ENCODE data around the gene SORCS2. TPM values are rescaled to one million over a fixed set of nuclear protein-coding genes. Genes with fewer than 3 reads are reported as not detected.

SORCS2 gene
- total and polyA plus RNA-seq, 9 donors: 7.4 to 24.9 (median 13.0) TPM

DNA sequence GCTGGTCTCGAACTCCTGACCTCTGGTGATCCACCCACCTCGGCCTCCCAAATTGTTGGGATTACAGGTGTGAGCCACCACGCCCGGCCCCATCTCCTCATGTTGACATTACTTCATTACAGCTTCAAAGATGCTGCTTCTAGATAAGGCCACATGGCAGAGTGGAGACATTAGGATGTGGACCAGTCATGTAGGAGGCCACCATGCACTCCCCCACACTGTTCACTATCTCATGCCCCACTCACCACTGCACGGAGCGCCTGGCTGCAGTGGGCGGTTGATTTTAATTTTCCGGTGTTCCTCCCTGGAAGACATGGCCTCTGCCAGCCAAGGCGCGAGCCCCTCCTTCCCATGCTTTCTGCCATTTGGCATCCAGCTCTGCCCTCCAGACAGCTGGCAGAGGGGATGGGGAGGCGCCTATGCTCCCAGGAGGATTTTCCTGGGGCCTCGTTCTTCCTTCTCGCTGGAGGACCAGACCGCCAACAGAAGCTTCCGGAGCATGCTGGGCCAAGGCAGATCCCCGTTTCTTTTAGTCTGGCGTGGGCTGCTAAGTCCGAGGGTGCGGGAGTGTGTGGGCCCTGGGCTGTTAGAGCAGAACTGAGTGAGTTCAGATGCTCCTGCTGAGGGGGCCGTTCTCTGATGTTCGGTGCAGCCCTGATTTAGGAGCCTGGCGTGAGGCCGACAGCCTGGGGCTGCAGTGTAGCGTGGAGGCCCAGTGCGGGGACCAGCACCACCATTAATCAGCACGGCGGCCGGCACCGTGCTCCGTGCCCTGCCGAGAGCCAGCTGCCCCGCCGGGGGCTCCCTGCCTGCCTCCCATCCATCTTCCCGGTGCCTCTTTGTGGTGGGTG, 93.1 kb downstream of the SORCS2 start:
- Histone ChIP-seq H3K9me3 (replicated peaks; ENCODE audit: control insufficient read depth, low read depth, low read length) (no peaks in the 10 kb centered on the region), H3K4me3 (ENCODE audit: low read length) (no peak overlapping the region), H3K27ac (ENCODE audit: low read length) (no peak overlapping the region), H3K36me3 (ENCODE audit: control insufficient read depth, insufficient read depth, low read length) (no peaks in the 10 kb centered on the region), H3K27me3 (ENCODE audit: control insufficient read depth, insufficient read depth, low read length) (peaks cover 22% of the 10 kb centered on the region), H3K4me1 (ENCODE audit: control insufficient read depth, insufficient read depth, low read length) (peaks cover 34% of the 10 kb centered on the region)
- WGBS (ENCODE audit: insufficient coverage): 31% methylated on average over 23 of the region's 34 CpGs
- DNase-seq: peak; percentile 62

DNA sequence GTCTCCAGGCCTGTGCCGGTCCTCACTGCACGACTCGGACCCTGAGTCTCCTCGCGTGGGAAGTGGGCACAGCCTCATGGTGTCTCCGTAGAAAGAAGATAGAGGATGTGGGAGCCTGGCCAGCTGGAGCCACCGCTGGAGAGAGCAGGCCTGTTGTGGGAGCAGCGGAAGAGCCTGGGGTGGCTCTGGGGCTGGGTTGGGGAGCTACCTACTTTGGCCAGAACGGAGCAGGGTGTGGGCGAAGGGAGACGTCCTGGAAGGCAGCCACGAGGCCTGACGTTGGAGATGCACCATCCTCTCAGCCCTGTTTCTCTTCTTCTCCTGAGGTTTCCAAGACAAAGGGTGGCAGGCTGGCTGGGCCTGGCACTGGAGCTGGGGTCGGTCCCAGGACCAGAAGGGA, 93.8 kb downstream of the SORCS2 start:
- no peak overlapping the region for H3K27ac ChIP-seq (ENCODE audit: low read length)
- H3K9me3 ChIP-seq (replicated peaks; ENCODE audit: control insufficient read depth, low read depth, low read length): no peaks in the 10 kb centered on the region
- 37% methylated on average over 14 of the region's 14 CpGs for WGBS (ENCODE audit: insufficient coverage)
- H3K27me3 ChIP-seq (ENCODE audit: control insufficient read depth, insufficient read depth, low read length): peaks cover 20% of the 10 kb centered on the region
- DNase-seq: no peak
- peaks cover 36% of the 10 kb centered on the region for H3K4me1 ChIP-seq (ENCODE audit: control insufficient read depth, insufficient read depth, low read length)
- no peaks in the 10 kb centered on the region for H3K36me3 ChIP-seq (ENCODE audit: control insufficient read depth, insufficient read depth, low read length)
- no peak overlapping the region for H3K4me3 ChIP-seq (ENCODE audit: low read length)

DNA sequence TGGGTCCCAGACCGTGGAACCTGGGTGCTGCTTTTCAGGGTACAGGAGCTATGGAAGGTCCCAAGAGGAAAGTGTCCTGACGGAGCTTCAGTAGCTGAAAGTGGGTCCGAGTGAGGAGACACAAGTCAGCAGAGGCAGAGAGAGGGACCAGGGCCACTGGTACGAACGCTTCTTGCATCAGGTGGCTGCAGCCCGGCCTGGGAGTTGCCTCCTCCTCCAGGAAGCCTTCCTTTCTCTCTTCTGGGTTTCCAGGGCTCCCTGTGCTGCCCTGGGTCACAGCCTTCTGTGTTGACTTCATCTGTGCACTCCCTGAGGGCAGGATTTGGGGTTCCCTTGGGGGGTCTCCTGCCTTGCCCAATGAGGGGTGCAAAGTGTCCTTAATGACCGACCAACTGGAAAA, 94.5 kb downstream of the SORCS2 start:
- Histone ChIP-seq H3K36me3 (ENCODE audit: control insufficient read depth, insufficient read depth, low read length) (no peaks in the 10 kb centered on the region), H3K4me3 (ENCODE audit: low read length) (no peak overlapping the region), H3K27me3 (ENCODE audit: control insufficient read depth, insufficient read depth, low read length) (peaks cover 16% of the 10 kb centered on the region), H3K9me3 (replicated peaks; ENCODE audit: control insufficient read depth, low read depth, low read length) (no peaks in the 10 kb centered on the region), H3K4me1 (ENCODE audit: control insufficient read depth, insufficient read depth, low read length) (peaks cover 37% of the 10 kb centered on the region), H3K27ac (ENCODE audit: low read length) (no peak overlapping the region)
- DNase-seq: no peak
- WGBS (ENCODE audit: insufficient coverage): 88% methylated on average over 4 of the region's 7 CpGs

GRCh38 chr4:7287274-7287917, 95.1 kb downstream of the SORCS2 start:
- H3K9me3 ChIP-seq (replicated peaks; ENCODE audit: control insufficient read depth, low read depth, low read length): no peaks in the 10 kb centered on the region
- H3K27ac ChIP-seq (ENCODE audit: low read length): no peak overlapping the region
- DNase-seq: no peak
- no peak overlapping the region for H3K4me3 ChIP-seq (ENCODE audit: low read length)
- H3K4me1 ChIP-seq (ENCODE audit: control insufficient read depth, insufficient read depth, low read length): peaks cover 37% of the 10 kb centered on the region
- WGBS (ENCODE audit: insufficient coverage): 57% methylated on average over 18 of the region's 20 CpGs
- no peaks in the 10 kb centered on the region for H3K36me3 ChIP-seq (ENCODE audit: control insufficient read depth, insufficient read depth, low read length)
- H3K27me3 ChIP-seq (ENCODE audit: control insufficient read depth, insufficient read depth, low read length): peaks cover 17% of the 10 kb centered on the region

DNA sequence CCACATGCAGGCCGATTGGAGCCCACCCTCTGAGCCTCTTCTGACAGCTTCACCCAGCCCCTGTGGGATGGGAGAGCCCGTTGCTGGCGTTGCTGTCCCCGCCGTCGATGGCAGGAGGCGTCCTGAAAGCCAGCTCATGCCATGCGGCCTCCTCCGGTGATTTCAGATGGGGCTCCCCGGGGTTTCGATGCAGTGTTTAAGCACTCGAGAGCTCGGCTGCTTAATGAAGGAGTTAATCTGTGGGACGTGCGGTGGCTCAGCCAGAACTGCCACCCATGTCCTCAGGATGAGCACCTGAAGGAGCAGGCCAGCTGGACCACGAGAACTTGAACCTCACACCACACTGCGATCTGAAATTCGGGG, 95.6 kb downstream of the SORCS2 start:
- no peak overlapping the region for H3K4me3 ChIP-seq (ENCODE audit: low read length)
- peaks cover 37% of the 10 kb centered on the region for H3K4me1 ChIP-seq (ENCODE audit: control insufficient read depth, insufficient read depth, low read length)
- 50% methylated on average over 14 of the region's 18 CpGs for WGBS (ENCODE audit: insufficient coverage)
- H3K27me3 ChIP-seq (ENCODE audit: control insufficient read depth, insufficient read depth, low read length): peaks cover 19% of the 10 kb centered on the region
- H3K27ac ChIP-seq (ENCODE audit: low read length): no peak overlapping the region
- DNase-seq: no peak
- no peaks in the 10 kb centered on the region for H3K9me3 ChIP-seq (replicated peaks; ENCODE audit: control insufficient read depth, low read depth, low read length)
- no peaks in the 10 kb centered on the region for H3K36me3 ChIP-seq (ENCODE audit: control insufficient read depth, insufficient read depth, low read length)

DNA sequence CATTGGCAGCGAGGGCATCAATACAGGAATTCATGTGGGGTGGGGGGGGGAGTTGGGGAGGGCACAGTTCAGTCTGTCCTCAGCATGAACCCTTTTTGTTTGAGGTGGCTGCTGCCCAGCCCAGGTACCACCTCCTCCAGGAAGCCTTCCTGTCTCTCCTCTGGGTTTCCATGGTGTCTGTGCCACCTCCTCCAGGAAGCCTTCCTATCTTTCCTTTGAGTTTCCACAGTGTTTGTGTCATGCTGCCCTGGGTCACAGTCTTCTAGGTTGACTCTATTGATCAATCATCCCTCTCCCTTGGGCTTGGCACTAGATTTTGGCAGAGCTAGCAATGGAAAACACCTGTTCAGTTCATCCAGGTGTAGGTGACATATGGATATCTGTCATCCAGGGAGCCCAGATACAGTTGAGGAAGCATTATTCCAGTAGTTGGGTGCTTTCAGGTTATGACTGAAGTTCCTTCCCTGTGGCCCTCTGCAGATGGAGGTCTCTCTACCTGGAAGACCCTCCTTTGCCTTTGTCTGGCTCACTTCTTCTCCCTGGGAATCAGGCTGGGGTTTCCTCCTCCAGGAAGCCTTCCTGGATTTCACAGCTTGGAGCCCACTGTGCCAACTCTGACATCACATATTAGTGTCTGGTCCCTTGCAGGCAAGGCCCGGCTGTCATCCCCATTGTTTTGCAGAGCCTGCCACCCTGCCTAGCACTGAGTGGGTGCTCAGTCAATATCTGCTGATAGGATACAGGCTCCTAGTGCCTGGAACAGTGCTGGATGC, 96.6 kb downstream of the SORCS2 start:
- Histone ChIP-seq H3K27me3 (ENCODE audit: control insufficient read depth, insufficient read depth, low read length) (peaks cover 19% of the 10 kb centered on the region), H3K27ac (ENCODE audit: low read length) (no peak overlapping the region), H3K9me3 (replicated peaks; ENCODE audit: control insufficient read depth, low read depth, low read length) (no peaks in the 10 kb centered on the region), H3K36me3 (ENCODE audit: control insufficient read depth, insufficient read depth, low read length) (no peaks in the 10 kb centered on the region), H3K4me1 (ENCODE audit: control insufficient read depth, insufficient read depth, low read length) (peaks cover 37% of the 10 kb centered on the region), H3K4me3 (ENCODE audit: low read length) (no peak overlapping the region)
- DNase-seq: no peak
- 60% methylated on average over 1 of the region's 2 CpGs for WGBS (ENCODE audit: insufficient coverage)

DNA sequence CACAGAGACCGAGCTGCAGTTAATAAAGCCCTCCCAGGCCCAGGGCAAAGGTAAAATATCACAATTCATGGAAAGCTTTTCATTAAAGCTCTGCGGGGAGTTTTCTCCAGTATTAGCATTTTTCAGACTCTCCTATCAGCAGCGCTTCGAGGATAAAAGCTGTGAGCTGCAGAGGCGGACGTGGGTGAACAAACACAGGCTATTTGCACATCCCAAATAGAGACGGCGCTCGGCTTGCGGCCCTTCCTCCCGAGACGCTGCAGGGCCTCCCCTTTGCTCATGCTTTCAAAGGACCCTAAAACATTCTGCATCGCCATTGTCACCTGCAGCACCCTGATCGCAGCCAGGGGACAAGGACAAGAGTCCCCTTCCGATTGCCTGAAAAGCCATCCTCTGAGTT, 97.3 kb downstream of the SORCS2 start:
- no peaks in the 10 kb centered on the region for H3K9me3 ChIP-seq (replicated peaks; ENCODE audit: control insufficient read depth, low read depth, low read length)
- no peaks in the 10 kb centered on the region for H3K36me3 ChIP-seq (ENCODE audit: control insufficient read depth, insufficient read depth, low read length)
- H3K27ac ChIP-seq (ENCODE audit: low read length): no peak overlapping the region
- peaks cover 37% of the 10 kb centered on the region for H3K4me1 ChIP-seq (ENCODE audit: control insufficient read depth, insufficient read depth, low read length)
- WGBS (ENCODE audit: insufficient coverage): 85% methylated on average over 15 of the region's 15 CpGs
- H3K4me3 ChIP-seq (ENCODE audit: low read length): no peak overlapping the region
- DNase-seq: no peak
- H3K27me3 ChIP-seq (ENCODE audit: control insufficient read depth, insufficient read depth, low read length): peaks cover 17% of the 10 kb centered on the region

DNA sequence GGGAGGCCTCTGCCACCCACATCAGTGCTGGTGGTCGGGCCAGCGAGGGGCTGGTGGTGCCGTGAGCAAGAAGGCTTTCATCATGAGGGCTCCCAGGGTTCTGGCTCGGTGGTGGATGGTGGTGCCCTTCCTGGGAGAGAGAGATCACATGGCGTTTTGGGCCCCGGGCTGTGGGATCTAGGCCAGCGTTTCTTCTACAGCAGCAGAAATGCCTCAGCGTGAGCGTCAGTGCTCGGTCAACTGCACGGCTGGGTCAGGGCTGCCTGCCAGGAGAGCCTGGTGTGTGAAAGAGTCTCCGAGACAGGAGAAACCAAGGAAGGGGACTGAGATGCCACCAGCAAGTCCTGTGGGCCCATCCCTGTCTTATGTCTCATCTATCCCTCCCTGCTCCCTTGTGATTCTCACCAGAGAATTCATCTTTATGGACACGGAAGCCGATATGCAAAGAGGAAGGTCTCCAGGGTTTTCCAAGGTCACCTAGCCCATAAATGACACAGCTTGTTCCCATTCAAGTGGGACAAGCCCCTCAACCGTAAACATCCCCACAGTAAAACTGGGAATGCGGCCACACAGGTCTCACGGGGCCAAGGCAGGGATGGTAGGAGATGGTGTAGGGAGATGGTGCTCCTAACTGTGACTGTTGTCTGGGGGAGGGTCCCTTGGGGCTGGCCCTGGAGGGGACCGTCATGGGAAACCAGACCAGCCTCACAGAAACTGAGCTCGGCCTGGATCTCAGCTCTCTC, 99.2 kb downstream of the SORCS2 start:
- no peak overlapping the region for H3K4me3 ChIP-seq (ENCODE audit: low read length)
- H3K27me3 ChIP-seq (ENCODE audit: control insufficient read depth, insufficient read depth, low read length): peaks cover 13% of the 10 kb centered on the region
- peaks cover 31% of the 10 kb centered on the region for H3K4me1 ChIP-seq (ENCODE audit: control insufficient read depth, insufficient read depth, low read length)
- H3K27ac ChIP-seq (ENCODE audit: low read length): no peak overlapping the region
- no peaks in the 10 kb centered on the region for H3K36me3 ChIP-seq (ENCODE audit: control insufficient read depth, insufficient read depth, low read length)
- H3K9me3 ChIP-seq (replicated peaks; ENCODE audit: control insufficient read depth, low read depth, low read length): no peaks in the 10 kb centered on the region
- 64% methylated on average over 17 of the region's 19 CpGs for WGBS (ENCODE audit: insufficient coverage)
- no peak for DNase-seq

- no peak for DNase-seq
- WGBS (ENCODE audit: insufficient coverage): 91% methylated on average over 5 of the region's 11 CpGs
- Histone ChIP-seq H3K36me3 (ENCODE audit: control insufficient read depth, insufficient read depth, low read length) (no peaks in the 10 kb centered on the region), H3K27me3 (ENCODE audit: control insufficient read depth, insufficient read depth, low read length) (peaks cover 10% of the 10 kb centered on the region), H3K4me1 (ENCODE audit: control insufficient read depth, insufficient read depth, low read length) (peaks cover 30% of the 10 kb centered on the region), H3K27ac (ENCODE audit: low read length) (no peak overlapping the region), H3K9me3 (replicated peaks; ENCODE audit: control insufficient read depth, low read depth, low read length) (no peaks in the 10 kb centered on the region), H3K4me3 (ENCODE audit: low read length) (no peak overlapping the region)
Measured at GRCh38 chr4:7293703-7294102, 101.4 kb downstream of the SORCS2 start.
